GM10266 (cell line): Measurements from ENCODE around the gene ATL3.
"Not testable (repeated sequence)": the region's sequence is repeated elsewhere in the genome, so short reads cannot be mapped to it uniquely, and the experiment has no call there.

Experiments
- DNase-seq: peaks from one replicate; pipeline ENCODE4 v3.0.0; 2012; ENCODE audit errors: extremely low spot score
- CTCF ChIP-seq: IDR thresholded peaks from 2 replicates; pipeline ENCODE4 v1.5.1; 2012; ENCODE audit warnings: mild to moderate bottlenecking, low read depth; ENCODE audit not compliant: control insufficient read depth, insufficient read depth; ENCODE audit errors: missing control alignments

The ATL3 gene

DNA sequence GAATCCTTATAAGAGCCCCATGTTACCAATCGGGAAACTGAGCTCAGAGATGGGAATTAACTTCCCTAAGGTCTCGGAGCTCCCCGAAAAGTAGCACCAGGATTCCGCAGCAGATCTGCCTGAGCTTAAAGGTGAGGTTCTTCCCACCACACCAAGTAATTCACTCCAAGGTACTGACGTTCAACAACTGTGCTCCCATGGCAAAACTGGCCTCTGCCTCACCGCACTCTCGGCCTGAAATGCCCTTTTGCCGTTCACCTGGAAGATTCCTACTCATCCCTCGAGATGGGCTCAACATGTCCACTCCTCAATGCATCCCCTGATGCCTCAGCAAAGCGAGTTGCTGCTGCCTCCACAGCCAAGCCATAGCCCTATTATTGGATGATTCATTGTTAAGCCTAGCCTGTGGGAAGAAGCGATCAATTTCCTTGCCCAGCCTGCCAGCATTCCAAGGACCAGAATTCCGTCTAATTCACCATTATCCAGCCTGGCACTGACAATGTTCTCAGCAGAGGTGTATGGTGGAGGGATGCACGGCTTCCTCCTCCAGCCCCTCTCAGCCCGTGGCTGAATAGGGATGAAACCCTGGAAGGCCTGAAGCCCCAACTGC, 61.1 kb downstream of the ATL3 start:
- no peak for TF ChIP-seq CTCF
- DNase-seq: no peak

GRCh38 chr11:63609536-63609935, 61.6 kb downstream of the ATL3 start:
- no peak for DNase-seq
- no peak for TF ChIP-seq CTCF

- no peak for TF ChIP-seq CTCF
- no peak for DNase-seq
Observed at GRCh38 chr11:63608353-63609345, 62.5 kb downstream of the ATL3 start.

GRCh38 chr11:63603180-63603518, 68.0 kb downstream of the ATL3 start:
- no peak for TF ChIP-seq CTCF
- DNase-seq: no peak

DNA sequence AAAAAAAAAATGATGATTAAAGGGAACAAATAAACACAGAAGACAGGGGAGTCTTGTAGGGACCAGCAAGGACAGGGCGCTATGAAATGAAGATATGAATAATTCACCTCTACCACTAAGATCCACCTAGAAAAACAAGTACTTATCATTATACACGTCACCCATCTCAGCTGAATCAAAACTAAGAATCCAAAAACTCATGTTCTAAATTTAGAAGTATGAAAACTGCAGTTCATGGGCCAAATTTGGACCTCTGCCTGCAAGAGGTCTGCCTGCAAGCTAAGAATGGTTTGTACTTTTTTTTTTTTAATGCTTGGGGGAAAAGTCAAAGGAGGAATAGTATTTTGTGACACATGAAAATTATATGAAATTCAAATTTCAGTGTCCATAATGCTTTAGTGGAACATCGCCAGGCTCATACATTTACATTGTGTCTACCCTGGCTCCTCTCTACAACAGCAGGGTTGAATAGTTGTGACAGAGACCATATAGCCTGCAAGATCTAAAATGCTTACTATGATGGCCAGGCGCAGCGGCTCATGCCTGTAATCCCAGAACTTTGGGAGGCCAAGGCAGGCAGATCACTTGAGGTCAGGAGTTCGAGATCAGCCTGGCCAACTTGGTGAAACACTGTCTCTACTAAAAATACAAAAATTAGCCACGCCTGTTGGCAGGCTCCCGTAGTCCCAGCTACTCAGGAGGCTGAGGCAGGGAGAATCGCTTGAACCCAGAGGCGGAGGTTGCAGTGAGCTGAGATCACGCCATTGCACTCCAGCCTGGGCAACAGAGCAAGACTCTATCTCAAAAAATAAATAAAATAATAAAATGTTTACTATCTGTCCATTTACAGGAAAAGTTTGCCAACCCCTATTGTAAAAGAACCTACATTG, 68.6 kb downstream of the ATL3 start:
- not testable (repeated sequence) for DNase-seq

GRCh38 chr11:63599211-63600122, 71.7 kb downstream of the ATL3 start:
- TF ChIP-seq CTCF: no peak
- DNase-seq: no peak
